ENCODE data around the gene CREG1.
A peak's percentile ranks its signal among the peaks of the same experiment; 100 is the strongest.

CREG1 gene

DNA sequence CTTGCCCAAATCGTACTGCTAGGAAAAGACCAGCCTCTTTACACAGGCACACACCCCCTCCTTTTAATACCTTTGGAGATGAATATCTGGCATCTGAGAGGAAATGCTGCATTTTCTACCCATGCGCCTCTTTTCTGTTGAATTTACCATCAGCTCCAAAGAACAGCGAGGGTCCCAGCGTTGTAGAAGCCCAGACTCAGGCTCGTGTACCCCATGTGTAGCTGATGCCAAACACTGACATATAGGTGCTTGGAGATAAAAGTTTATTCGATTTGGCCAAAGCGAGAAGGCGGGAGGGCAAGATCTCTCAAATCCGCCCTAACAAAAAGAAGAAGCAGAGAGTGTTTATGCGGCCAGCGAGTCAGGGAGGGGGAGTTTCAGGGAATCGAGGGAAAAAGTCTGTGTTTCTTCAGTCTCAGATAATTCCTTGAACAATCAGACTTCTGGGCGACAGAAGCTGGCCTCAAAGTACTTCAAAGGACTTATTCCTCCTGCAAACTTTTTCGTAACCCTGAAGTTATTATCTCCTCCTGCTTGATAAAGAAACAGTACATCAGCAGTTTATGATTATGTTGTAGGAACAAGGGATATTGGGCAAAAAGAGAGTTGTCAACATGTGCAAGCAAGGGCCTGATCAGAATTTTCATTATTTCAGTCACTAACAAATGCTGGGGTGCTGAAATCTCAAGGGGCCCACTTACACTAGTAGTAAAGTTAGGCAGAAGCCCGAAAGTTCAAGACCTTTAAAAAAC, 642 bp upstream of the CREG1 start:
- Histone ChIP-seq H3K4me2 (ENCODE audit: low read length) (peak overlapping the region; percentile 94), H2BK5ac (ENCODE audit: low read length) (no peak overlapping the region), H3K27ac (ENCODE audit: low read depth, low read length) (no peak overlapping the region), H3K79me1 (ENCODE audit: low read length) (peaks cover 3% of the 10 kb centered on the region), H3K36me3 (ENCODE audit: control insufficient read depth, insufficient read depth, low read length) (no peaks in the 10 kb centered on the region), H3K9ac (ENCODE audit: low read length) (peak overlapping the region; percentile 58), H4K8ac (ENCODE audit: low read depth, low read length) (no peak overlapping the region), H2BK15ac (replicated peaks; ENCODE audit: low read depth) (no peak overlapping the region), H3K56ac (ENCODE audit: low read length) (peak overlapping the region; percentile 63), H2BK120ac (ENCODE audit: low read depth, low read length) (no peak overlapping the region), H3K4me1 (ENCODE audit: control insufficient read depth, low read depth, low read length) (no peaks in the 10 kb centered on the region), H3K18ac (ENCODE audit: low read length) (no peak overlapping the region), H3K23ac (ENCODE audit: low read length) (no peak overlapping the region), H3K27me3 (ENCODE audit: insufficient read depth, low read length, poor library complexity) (no peaks in the 10 kb centered on the region), H3K79me2 (ENCODE audit: control insufficient read depth, insufficient read depth, low read length) (no peaks in the 10 kb centered on the region), H3K4ac (ENCODE audit: low read depth, low read length) (no peak overlapping the region), H4K5ac (ENCODE audit: low read length) (no peak overlapping the region), H3K4me3 (ENCODE audit: low read length) (peak overlapping the region; percentile 68), H2AK5ac (ENCODE audit: low read length) (no peak overlapping the region)
- no CpG with 5 or more reads among the region's 15 CpGs for WGBS (ENCODE audit: extremely low coverage, insufficient coverage, low lambda C conversion rate)
- DNase-seq: peak; percentile 27

DNA sequence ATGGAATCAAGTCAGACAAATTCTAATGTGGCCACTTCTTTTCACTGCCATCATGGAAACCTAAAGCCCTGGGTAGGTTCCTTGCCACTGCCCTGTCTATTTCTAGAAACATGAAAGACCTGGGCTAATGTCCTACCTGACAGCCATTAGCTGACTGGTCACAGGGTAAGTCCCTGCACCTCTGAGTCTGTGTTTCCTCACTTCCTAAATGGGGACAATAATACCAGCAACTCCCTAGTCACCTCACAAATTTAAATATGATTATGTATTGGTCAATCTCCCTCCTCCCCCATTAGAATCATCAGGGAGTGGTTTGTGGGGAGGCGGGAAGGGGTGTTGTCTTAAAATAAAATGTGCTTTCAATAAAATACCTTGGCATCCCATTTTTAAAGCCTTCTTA, 2.2 kb downstream of the CREG1 start:
- Histone ChIP-seq H2BK120ac (ENCODE audit: low read depth, low read length) (no peak overlapping the region), H3K27ac (ENCODE audit: low read depth, low read length) (no peak overlapping the region), H3K4ac (ENCODE audit: low read depth, low read length) (no peak overlapping the region)

DNA sequence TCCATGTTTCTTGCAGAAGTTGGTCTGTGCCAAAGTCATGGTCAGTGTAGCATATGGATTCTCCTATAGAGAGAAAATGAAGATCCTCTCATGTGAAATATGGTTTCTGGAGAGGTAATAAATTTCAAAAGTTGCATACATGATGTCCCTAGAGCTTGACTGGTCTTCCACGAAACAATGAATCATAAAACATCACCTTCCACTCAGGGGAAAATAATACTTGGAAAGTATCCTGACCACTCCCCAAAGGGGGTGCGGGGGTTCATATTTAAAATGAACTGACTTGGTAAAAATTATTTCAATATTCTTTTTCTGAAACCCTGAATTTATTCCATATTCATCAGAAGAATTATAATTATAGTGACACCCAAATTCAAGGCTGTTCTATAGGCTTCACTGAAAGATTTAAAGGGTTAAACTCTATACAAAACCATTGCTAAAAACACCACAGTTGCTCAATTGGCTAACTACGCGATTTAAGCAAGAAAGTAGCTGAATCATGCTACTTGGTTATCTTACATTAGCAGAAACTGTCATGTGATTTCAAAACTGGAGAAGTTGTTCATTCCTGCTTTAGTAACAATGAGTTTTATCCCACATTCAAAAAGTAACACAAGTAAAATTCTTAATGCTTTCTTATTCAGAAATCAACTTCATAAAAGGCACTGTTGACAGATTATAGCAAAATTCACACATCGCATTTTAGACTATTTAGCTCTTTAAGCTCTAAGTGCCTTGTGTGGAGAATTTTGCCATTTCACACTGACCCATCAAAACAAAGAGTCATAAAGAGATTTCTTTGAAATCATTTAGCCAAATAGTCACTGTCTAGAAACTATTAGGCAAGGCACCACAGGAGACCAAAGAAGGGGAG, 5.3 kb downstream of the CREG1 start:
- Histone ChIP-seq H2BK120ac (ENCODE audit: low read depth, low read length) (no peak overlapping the region), H3K79me1 (ENCODE audit: low read length) (peaks cover 3% of the 10 kb centered on the region), H2BK15ac (replicated peaks; ENCODE audit: low read depth) (no peak overlapping the region), H3K56ac (ENCODE audit: low read length) (no peak overlapping the region), H3K4ac (ENCODE audit: low read depth, low read length) (no peak overlapping the region), H2BK5ac (ENCODE audit: low read length) (no peak overlapping the region), H3K9ac (ENCODE audit: low read length) (no peak overlapping the region), H3K23ac (ENCODE audit: low read length) (no peak overlapping the region), H3K27ac (ENCODE audit: low read depth, low read length) (no peak overlapping the region), H3K27me3 (ENCODE audit: insufficient read depth, low read length, poor library complexity) (no peaks in the 10 kb centered on the region), H3K4me2 (ENCODE audit: low read length) (no peak overlapping the region), H2AK5ac (ENCODE audit: low read length) (no peak overlapping the region), H4K8ac (ENCODE audit: low read depth, low read length) (no peak overlapping the region), H3K36me3 (ENCODE audit: control insufficient read depth, insufficient read depth, low read length) (no peaks in the 10 kb centered on the region), H4K5ac (ENCODE audit: low read length) (no peak overlapping the region), H3K79me2 (ENCODE audit: control insufficient read depth, insufficient read depth, low read length) (no peaks in the 10 kb centered on the region), H3K4me1 (ENCODE audit: control insufficient read depth, low read depth, low read length) (no peaks in the 10 kb centered on the region), H3K18ac (ENCODE audit: low read length) (no peak overlapping the region), H3K4me3 (ENCODE audit: low read length) (no peak overlapping the region)
- whole genome bisulfite sequencing (ENCODE audit: extremely low coverage, insufficient coverage, low lambda C conversion rate): no CpG with 5 or more reads among the region's 5 CpGs
- DNase-seq: no peak

More for the DNA sequence above, 2.2 kb downstream of the CREG1 start:
- Histone ChIP-seq H3K79me2 (ENCODE audit: control insufficient read depth, insufficient read depth, low read length) (no peaks in the 10 kb centered on the region), H3K36me3 (ENCODE audit: control insufficient read depth, insufficient read depth, low read length) (no peaks in the 10 kb centered on the region), H3K56ac (ENCODE audit: low read length) (no peak overlapping the region), H3K23ac (ENCODE audit: low read length) (no peak overlapping the region), H2BK5ac (ENCODE audit: low read length) (no peak overlapping the region), H3K79me1 (ENCODE audit: low read length) (peaks cover 3% of the 10 kb centered on the region), H2AK5ac (ENCODE audit: low read length) (no peak overlapping the region), H3K27me3 (ENCODE audit: insufficient read depth, low read length, poor library complexity) (no peaks in the 10 kb centered on the region), H3K4me1 (ENCODE audit: control insufficient read depth, low read depth, low read length) (no peaks in the 10 kb centered on the region), H2BK15ac (replicated peaks; ENCODE audit: low read depth) (no peak overlapping the region), H4K5ac (ENCODE audit: low read length) (no peak overlapping the region), H3K9ac (ENCODE audit: low read length) (no peak overlapping the region), H3K4me3 (ENCODE audit: low read length) (no peak overlapping the region), H4K8ac (ENCODE audit: low read depth, low read length) (no peak overlapping the region), H3K18ac (ENCODE audit: low read length) (no peak overlapping the region), H3K4me2 (ENCODE audit: low read length) (no peak overlapping the region)
- no peak for DNase-seq
- WGBS (ENCODE audit: extremely low coverage, insufficient coverage, low lambda C conversion rate): no CpG with 5 or more reads among the region's 1 CpG

DNA sequence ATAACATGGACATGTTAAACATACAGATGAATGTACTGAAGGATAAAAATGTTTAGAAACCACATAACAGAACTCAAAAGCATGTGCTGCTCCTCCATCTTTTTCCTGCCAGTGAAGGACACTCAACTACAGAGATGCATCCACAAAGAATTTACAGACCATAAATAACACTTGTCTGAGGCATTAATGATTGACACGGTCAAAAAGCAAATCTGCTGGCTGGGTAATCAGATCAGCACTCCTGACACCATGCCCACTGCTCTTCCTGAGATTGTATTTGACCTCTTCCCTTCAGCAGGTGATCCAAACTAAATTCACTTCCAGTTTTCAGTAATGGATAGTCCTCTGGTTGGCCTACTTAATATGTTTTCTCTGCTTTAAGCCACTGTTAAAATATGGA, 6.6 kb downstream of the CREG1 start:
- no CpG with 5 or more reads among the region's 1 CpG for WGBS (ENCODE audit: extremely low coverage, insufficient coverage, low lambda C conversion rate)
- H3K79me1 ChIP-seq (ENCODE audit: low read length): peaks cover 2% of the 10 kb centered on the region
- H3K4me2 ChIP-seq (ENCODE audit: low read length): no peak overlapping the region
- H3K18ac ChIP-seq (ENCODE audit: low read length): no peak overlapping the region
- no peak overlapping the region for H3K9ac ChIP-seq (ENCODE audit: low read length)
- H3K27ac ChIP-seq (ENCODE audit: low read depth, low read length): no peak overlapping the region
- no peak overlapping the region for H2BK120ac ChIP-seq (ENCODE audit: low read depth, low read length)
- H2BK5ac ChIP-seq (ENCODE audit: low read length): no peak overlapping the region
- no peaks in the 10 kb centered on the region for H3K36me3 ChIP-seq (ENCODE audit: control insufficient read depth, insufficient read depth, low read length)
- H4K8ac ChIP-seq (ENCODE audit: low read depth, low read length): no peak overlapping the region
- H3K56ac ChIP-seq (ENCODE audit: low read length): no peak overlapping the region
- DNase-seq: no peak
- H3K4me3 ChIP-seq (ENCODE audit: low read length): no peak overlapping the region
- H3K27me3 ChIP-seq (ENCODE audit: insufficient read depth, low read length, poor library complexity): no peaks in the 10 kb centered on the region
- H2AK5ac ChIP-seq (ENCODE audit: low read length): no peak overlapping the region
- no peaks in the 10 kb centered on the region for H3K79me2 ChIP-seq (ENCODE audit: control insufficient read depth, insufficient read depth, low read length)
- H4K5ac ChIP-seq (ENCODE audit: low read length): no peak overlapping the region
- H3K4ac ChIP-seq (ENCODE audit: low read depth, low read length): no peak overlapping the region
- no peak overlapping the region for H2BK15ac ChIP-seq (replicated peaks; ENCODE audit: low read depth)
- H3K4me1 ChIP-seq (ENCODE audit: control insufficient read depth, low read depth, low read length): no peaks in the 10 kb centered on the region
- no peak overlapping the region for H3K23ac ChIP-seq (ENCODE audit: low read length)

DNA sequence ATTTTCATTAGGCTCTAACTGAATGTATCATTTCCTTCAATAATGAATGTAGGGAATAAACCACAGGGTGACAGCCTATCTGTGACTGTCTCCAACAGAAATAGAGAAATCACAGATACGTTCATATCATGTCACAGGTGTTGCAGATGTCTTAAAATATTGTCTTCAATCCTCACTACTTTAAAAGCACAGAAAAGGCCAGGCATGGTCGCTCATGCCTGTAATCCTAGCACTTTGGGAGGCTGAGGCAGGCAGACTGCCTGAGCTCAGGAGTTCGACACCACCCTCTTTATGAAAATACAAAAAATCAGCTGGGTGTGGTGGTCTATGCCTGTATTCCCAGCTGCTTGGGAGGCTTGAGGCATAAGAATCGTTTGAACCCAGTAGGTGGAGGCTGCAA, 8.2 kb downstream of the CREG1 start:
- Histone ChIP-seq H2BK120ac (ENCODE audit: low read depth, low read length) (no peak overlapping the region), H2BK5ac (ENCODE audit: low read length) (no peak overlapping the region), H3K18ac (ENCODE audit: low read length) (no peak overlapping the region), H3K4ac (ENCODE audit: low read depth, low read length) (no peak overlapping the region), H3K79me2 (ENCODE audit: control insufficient read depth, insufficient read depth, low read length) (no peaks in the 10 kb centered on the region), H3K56ac (ENCODE audit: low read length) (no peak overlapping the region), H3K23ac (ENCODE audit: low read length) (no peak overlapping the region), H2BK15ac (replicated peaks; ENCODE audit: low read depth) (no peak overlapping the region), H3K4me1 (ENCODE audit: control insufficient read depth, low read depth, low read length) (no peaks in the 10 kb centered on the region), H3K9ac (ENCODE audit: low read length) (no peak overlapping the region), H3K27me3 (ENCODE audit: insufficient read depth, low read length, poor library complexity) (no peaks in the 10 kb centered on the region), H4K8ac (ENCODE audit: low read depth, low read length) (no peak overlapping the region), H4K5ac (ENCODE audit: low read length) (no peak overlapping the region), H3K4me3 (ENCODE audit: low read length) (no peak overlapping the region), H3K4me2 (ENCODE audit: low read length) (no peak overlapping the region), H3K79me1 (ENCODE audit: low read length) (peaks cover 2% of the 10 kb centered on the region), H3K27ac (ENCODE audit: low read depth, low read length) (no peak overlapping the region), H2AK5ac (ENCODE audit: low read length) (no peak overlapping the region), H3K36me3 (ENCODE audit: control insufficient read depth, insufficient read depth, low read length) (no peaks in the 10 kb centered on the region)
- no peak for DNase-seq
- WGBS (ENCODE audit: extremely low coverage, insufficient coverage, low lambda C conversion rate): no CpG with 5 or more reads among the region's 4 CpGs
